ENCODE data around the gene TEX2. TPM values are rescaled to one million over a fixed set of nuclear protein-coding genes. Genes with fewer than 3 reads are reported as not detected.

TEX2 gene
- total and polyA plus RNA-seq, 9 of the 15 experiments (the other 6 are each of a cell fraction or from before 2014, with no cell fraction given), result 4.1 to 27.6 (median 19.3) TPM

GRCh38 chr17:64157669-64158180 is 105.3 kb downstream of the TEX2 start (continued):
- TF ChIP-seq ZNF696 (CRISPR knock-in tag; conservative IDR thresholded peaks at IDR 0.05) (no peak), ARID4B (CRISPR knock-in tag; IDR thresholded peaks at IDR 0.05) (no peak)

DNA sequence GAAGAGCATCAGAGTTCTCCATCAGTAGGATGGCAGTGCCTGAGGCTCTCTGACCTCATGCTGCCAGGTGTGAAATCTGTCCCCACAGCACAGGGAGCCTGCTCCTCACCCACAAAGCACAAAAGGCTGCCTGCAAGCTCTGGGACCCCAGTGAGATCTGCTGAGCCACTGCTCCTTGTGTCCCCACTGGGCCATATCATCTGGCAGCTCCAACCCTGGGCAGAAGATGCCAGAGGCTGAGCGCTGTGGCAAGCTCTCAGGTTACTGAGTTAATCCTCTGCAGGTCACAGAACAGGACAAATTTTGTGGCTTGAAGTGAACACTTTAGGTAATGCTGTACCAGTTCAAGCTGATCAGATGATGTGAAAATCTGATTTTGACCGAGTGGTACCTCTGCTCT is 106.4 kb downstream of the TEX2 start:
- ChIA-PET POLR2A (interaction anchor here (1.0 to 1.3 kb wide), 2 partner anchors 11 to 147 kb away, joined by 3 to 6 read pairs; no protein-coding TSS in a partner anchor), CTCF (ENCODE audit: low intra/inter-chr PET ratio) (no interaction called here)
- H3K4me1 ChIP-seq (replicated peaks in 1 of 2; ENCODE audit: control insufficient read depth in 2 of 2, insufficient read depth in 2 of 2, low read length in 2 of 2), result peaks cover 0 to 6% of the 10 kb centered on the region in 2 experiments; a peak in 3 of 5 replicates
- no peak overlapping the region for H3K4me3 ChIP-seq
- intact Hi-C loops (cut with micrococcal nuclease) (no loop called here), in situ Hi-C loops (cut with MboI) (no loop called here)
- no peaks in the 10 kb centered on the region for H4K20me1 ChIP-seq (replicated peaks; ENCODE audit: control insufficient read depth, insufficient read depth, low read length)
- no peak overlapping the region for H3K27ac ChIP-seq (ENCODE audit: extremely low read depth, low read depth, low read length)
- no TSS peak for BruUV-seq (replicated peaks)
- no peaks in the 10 kb centered on the region for H3K9me1 ChIP-seq (ENCODE audit: control insufficient read depth, insufficient read depth, low read length)
- H3K4me2 ChIP-seq (ENCODE audit: insufficient read depth, low read length), result no peak overlapping the region
- 92% methylated on average over 2 of the region's 2 CpGs for WGBS (ENCODE audit: insufficient coverage, low coverage, missing lambda C conversion rate)
- H3K9me3 ChIP-seq (replicated peaks; ENCODE audit: control insufficient read depth, insufficient read depth, low read depth, low read length), result no peaks in the 10 kb centered on the region
- H3K9ac ChIP-seq (ENCODE audit: insufficient read depth in 1 of 2, low read depth in 2 of 2, low read length in 2 of 2), result peak overlapping the region in 1 of 2 experiments; percentile 37; a peak in 1 of 4 replicates
- FAIRE-seq (no peak), ATAC-seq (no peak), DNase-seq (ENCODE audit: extremely low read depth in 1 of 4, low spot score in 3 of 4) (no peak)
- H3K79me2 ChIP-seq (ENCODE audit: control insufficient read depth, insufficient read depth, low read length), result no peaks in the 10 kb centered on the region
- H2AFZ ChIP-seq (ENCODE audit: low read depth, low read length), result no peak overlapping the region
- H3K36me3 ChIP-seq (ENCODE audit: control insufficient read depth, insufficient read depth, low read length), result peaks cover 65% of the 10 kb centered on the region
- no peaks in the 10 kb centered on the region for H3K27me3 ChIP-seq (ENCODE audit: control insufficient read depth in 2 of 2, insufficient read depth in 2 of 2, low read length in 2 of 2)
- TF ChIP-seq, protein P1, sequence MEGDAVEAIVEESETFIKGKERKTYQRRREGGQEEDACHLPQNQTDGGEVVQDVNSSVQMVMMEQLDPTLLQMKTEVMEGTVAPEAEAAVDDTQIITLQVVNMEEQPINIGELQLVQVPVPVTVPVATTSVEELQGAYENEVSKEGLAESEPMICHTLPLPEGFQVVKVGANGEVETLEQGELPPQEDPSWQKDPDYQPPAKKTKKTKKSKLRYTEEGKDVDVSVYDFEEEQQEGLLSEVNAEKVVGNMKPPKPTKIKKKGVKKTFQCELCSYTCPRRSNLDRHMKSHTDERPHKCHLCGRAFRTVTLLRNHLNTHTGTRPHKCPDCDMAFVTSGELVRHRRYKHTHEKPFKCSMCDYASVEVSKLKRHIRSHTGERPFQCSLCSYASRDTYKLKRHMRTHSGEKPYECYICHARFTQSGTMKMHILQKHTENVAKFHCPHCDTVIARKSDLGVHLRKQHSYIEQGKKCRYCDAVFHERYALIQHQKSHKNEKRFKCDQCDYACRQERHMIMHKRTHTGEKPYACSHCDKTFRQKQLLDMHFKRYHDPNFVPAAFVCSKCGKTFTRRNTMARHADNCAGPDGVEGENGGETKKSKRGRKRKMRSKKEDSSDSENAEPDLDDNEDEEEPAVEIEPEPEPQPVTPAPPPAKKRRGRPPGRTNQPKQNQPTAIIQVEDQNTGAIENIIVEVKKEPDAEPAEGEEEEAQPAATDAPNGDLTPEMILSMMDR (IDR thresholded peaks at IDR 0.05 in 2 of 3, conservative IDR thresholded peaks at IDR 0.05 in 1 of 3; ENCODE audit: insufficient read depth in 2 of 3, low read depth in 1 of 3, low read length in 3 of 3), result no peak
- TF ChIP-seq CBX8 (IDR thresholded peaks at IDR 0.05; ENCODE audit: borderline replicate concordance, extremely low read depth, low read depth, low read length, poor library complexity, severe bottlenecking) (no peak), CBX5 (IDR thresholded peaks at IDR 0.05; ENCODE audit: borderline replicate concordance, low read depth) (no peak), SUPT5H (IDR thresholded peaks at IDR 0.05) (no peak), KLF10 (CRISPR knock-in tag; IDR thresholded peaks at IDR 0.05) (no peak), FOXM1 (IDR thresholded peaks at IDR 0.05; ENCODE audit: low read depth) (no peak), FOXM1 (CRISPR knock-in tag; IDR thresholded peaks at IDR 0.05; ENCODE audit: low read depth) (no peak), GABPB1 (CRISPR knock-in tag; IDR thresholded peaks at IDR 0.05) (no peak), EGR1 (conservative IDR thresholded peaks at IDR 0.05) (no peak), ZNF282 (CRISPR knock-in tag; IDR thresholded peaks at IDR 0.05) (no peak), TRIM28 (IDR thresholded peaks at IDR 0.05) (no peak)
- TF ChIP-seq, protein P2, sequence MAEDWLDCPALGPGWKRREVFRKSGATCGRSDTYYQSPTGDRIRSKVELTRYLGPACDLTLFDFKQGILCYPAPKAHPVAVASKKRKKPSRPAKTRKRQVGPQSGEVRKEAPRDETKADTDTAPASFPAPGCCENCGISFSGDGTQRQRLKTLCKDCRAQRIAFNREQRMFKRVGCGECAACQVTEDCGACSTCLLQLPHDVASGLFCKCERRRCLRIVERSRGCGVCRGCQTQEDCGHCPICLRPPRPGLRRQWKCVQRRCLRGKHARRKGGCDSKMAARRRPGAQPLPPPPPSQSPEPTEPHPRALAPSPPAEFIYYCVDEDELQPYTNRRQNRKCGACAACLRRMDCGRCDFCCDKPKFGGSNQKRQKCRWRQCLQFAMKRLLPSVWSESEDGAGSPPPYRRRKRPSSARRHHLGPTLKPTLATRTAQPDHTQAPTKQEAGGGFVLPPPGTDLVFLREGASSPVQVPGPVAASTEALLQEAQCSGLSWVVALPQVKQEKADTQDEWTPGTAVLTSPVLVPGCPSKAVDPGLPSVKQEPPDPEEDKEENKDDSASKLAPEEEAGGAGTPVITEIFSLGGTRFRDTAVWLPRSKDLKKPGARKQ (CRISPR knock-in tag; IDR thresholded peaks at IDR 0.05), result no peak
